ENCODE results near the gene RNF13.
"Not testable (repeated sequence)": the region's sequence is repeated elsewhere in the genome, so short reads cannot be mapped to it uniquely, and the experiment has no call there.

RNF13 gene

DNA sequence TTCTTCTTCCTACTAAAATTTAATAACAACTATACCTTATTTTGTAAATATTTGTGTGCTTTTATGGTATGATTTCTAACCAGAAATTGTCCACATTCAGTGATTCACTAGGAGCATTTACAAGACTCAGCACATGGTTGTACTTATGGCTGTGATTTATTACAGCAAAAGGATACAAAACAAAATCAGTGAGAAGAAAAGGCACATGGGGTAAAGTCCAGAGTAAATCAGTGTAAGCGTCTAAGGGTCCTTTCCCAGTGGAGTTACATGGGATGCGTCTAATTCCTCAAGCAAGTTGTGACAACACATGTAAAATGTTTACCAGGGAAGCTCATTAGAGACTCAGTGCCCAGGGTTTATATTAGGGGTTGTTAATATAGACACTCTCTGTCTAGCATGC is 31.1 kb downstream of the RNF13 start:
- FAIRE-seq = peak; percentile 63

DNA sequence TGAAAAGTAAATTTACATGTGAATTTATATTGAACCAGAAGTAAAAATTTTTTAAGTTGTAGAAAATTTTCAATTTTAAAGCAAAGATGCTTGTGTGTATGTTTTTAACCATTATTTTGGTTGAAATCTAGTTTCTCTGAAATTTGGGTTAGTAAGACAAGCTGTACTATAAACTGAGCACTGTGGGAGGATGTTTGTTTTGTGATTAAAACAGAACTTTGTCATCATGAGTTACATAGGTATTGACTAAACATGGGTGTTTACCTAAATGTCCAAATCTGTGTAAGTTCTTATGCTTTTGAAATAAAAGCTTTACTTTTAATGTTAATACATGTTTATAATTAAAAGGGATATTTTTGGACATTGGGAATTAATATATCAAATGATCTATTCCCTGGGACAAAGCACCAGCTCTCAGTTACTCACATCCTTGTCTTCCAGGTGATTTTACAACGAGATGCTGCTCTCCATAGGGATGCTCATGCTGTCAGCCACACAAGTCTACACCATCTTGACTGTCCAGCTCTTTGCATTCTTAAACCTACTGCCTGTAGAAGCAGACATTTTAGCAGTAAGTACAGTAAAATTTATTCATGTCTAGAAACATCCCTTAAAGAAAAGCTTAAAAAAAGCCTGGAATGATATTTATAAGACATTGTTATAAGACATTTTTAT is 32.7 kb downstream of the RNF13 start:
- FAIRE-seq = no peak

DNA sequence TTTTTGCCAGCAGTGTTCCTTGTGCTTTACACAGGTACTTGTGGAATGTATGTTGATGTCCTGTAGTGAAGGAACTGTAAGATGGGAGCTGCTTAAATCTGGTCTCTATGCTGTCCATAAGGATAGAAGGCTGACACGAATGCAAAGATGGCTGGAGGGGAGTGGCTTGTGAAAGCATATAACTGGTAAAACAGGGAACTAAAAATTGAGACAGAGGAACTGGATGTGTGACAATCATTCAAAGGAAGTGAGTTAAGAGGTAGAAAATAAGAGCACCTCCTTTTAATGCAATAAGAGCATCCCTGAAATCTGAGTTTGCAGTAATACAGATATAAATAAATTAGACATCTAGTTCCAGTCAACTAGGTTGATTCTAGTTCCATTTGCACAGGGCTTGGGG is 35.2 kb downstream of the RNF13 start:
- no peak for FAIRE-seq

DNA sequence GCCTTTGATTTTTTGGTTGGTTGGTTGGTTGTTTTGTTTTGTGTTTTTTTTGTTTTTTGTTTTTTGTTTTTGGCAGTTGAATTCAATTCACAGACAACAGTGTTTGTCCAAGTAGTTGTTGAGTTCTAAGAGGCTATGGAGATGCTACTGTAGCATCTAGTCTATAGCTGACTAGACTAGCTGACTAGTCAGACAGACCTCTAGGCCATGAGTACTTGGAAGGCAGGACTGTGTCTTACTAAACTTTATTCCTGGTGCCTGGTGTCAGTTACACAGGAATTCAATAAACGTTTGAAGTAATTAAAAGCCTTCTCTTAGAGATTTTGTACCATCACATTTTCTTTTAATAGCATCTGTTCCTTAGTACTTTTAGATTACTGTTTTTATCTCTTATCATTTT is 35.7 kb downstream of the RNF13 start:
- FAIRE-seq = no peak

DNA sequence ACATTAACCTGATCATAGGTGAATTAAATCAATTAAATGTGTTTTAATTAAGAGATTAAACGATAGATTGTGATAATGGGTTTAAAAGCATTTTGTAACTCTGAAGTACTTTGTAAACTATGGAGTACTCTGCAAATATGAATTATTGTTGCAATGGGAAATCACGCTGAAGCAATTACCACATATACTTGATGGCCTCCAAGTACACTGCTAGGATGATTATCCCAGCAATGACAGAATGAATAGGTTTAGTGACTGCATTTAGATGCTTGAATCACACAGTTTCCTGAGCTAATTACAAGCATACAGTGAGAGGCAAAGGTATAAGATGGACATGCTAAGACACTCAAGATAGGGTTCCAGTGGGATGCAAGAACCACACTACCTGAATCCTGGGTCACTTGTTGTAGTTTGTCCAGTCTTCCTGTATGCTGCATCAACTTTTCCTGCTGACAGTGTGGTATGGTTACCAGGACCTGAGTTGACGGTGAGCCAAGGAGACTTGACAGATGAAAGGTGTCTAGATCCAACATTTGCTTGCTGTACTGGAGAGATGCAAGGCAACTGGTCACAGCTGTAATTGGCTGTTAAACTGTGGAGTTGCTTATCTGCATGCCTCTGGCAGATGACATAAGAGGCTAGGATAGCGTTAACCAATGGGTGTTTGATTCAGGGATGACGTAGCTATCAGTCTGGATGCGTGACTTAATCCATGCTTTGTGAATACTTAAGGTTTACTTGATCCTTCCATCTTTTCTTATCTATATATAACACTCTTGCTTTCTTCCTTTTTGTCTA is 38.0 kb downstream of the RNF13 start:
- FAIRE-seq = no peak

DNA sequence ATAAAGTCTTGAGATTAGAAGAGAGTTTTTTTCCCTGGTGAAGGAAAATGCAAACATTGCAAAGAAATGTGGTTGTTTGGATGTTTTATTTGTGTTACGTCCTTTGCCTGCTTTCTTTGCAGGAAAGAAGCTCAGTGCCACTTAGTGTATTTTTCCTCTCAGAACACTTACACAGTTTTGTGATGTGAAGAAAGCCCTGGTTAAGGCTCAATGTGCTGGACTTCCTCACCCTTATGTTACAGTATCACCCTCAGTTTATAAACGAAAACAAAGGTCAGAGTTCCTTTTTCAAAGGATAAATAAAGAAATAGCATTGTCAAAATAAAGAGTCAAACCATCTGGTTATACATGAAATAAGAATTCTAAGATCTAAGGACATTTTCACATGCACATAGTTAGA is 45.9 kb downstream of the RNF13 start:
- peak; percentile 84 for FAIRE-seq

DNA sequence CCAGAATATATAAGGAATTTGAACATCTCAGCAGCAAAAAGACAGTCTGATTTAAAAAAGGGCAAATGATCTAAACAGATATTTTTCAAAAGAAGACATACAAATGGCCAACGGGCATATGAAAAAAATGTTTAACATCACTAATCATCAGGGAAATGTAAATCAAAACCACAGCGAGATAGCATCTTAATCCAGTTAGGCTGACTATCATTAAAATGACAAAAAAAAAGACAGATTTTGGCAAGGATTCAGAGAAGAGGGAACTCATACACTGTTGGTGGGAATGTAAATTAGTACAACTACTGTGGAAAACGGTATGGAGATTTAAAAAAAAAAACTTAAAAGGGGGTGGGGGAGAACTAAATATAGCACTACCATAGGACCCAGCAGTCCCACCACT is 47.9 kb downstream of the RNF13 start:
- FAIRE-seq = no peak

DNA sequence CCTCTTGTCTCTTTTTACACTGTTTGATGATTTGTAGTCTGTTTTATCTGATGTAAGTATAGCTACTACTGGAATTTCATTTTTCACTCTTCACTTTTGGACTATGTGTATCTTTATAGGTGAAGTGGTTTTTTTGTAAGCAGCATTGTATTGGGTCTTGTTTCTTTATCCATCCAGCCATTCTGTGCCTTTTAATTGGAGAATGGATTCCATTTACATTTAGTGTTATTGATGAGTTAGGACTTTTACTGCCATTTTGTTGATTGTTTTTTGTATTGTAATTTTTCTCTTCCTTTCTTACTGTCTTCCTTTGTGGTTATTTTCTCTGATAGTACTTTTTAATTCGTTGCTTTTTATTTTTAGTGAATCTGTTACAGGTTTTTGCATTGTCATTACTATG is 54.5 kb downstream of the RNF13 start:
- no peak for FAIRE-seq

DNA sequence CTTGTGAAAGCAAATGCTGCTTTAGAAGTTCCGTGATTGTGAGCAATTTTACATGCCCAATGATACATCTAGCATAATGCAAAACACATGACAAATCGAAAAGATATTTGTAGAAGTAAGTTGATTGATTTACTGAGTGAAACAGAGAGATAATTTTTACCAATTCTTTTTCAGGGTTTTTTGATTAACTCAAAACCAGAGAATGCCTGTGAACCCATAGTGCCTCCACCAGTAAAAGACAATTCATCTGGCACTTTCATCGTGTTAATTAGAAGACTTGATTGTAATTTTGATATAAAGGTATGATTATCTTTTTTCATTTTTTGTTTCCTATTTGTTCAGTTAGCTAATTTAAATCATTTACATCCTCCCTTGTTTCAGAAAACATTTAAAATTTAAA is 58.8 kb downstream of the RNF13 start:
- no peak for FAIRE-seq

DNA sequence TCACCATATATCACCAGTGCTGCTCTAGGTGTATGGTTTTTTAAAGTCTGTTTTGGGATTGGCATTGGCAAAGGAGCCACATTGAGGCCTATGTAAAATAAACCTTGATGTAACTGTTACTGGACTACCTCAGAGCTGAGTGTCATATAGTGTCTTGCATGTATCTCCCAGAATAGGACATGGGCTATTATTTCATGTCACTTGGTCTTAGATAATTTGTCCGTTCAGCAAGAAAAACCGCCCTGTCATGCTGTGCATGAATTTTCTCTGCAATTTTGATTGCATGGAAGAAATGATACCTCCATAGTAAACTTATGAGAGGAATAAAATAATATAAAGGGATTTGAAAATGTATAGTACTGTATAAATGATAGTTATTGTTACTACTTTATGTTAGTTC is 59.6 kb downstream of the RNF13 start:
- FAIRE-seq = no peak

DNA sequence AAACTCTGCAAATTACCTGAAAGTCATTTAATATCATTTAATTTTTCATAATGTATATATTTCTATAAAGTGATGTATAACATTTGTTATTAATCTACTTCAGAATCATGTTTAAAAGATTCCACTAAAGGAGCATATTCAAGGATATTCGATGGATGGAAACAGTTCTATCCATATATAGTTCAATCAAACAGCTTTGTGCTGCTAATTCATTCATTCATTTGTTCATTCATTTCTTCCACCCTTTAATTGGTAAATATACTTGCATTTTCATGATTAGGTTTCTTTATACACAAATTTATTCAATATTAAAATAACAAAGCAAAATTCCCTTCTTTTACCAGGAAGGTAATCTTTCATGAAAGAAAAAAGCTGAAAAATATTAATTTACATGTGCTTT is 64.7 kb downstream of the RNF13 start:
- FAIRE-seq = no peak

DNA sequence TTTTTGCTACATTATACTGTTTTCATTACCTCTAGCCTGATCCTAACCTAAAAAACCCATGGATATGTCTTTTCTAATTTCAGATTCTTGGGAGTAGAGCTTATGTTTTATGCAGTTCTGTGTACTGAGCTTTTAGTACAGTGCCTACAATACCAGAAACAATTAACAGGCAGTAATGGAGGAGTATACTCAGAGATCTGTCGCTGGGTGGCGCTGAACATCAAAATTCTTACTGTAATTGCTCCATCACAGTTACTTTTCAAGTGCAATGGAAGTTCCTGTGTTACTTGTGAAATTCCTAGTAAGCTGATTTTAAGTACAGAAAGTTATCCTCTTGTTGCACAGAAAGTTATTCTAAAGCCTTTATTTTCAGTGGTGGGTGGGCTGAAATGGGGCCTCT is 66.9 kb downstream of the RNF13 start:
- no peak for FAIRE-seq

DNA sequence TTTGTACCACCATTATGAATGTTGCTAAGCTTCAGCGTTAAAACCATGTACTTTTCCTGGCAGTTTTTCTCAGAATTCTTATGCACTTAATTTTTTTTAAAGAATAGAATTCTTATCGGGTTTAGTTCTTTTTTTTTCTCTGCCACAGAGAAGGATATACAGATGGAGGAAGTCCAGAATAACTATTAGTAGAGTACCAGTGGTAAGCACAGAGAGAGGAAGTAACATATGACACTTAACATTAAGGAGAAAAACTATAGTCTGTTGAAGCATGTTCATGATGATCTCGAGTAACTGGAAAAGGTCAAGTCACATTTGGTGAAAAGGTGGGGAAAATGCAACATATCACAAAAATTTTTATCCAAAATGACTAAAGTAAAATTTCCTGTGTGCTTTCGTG is 68.9 kb downstream of the RNF13 start:
- no peak for FAIRE-seq

DNA sequence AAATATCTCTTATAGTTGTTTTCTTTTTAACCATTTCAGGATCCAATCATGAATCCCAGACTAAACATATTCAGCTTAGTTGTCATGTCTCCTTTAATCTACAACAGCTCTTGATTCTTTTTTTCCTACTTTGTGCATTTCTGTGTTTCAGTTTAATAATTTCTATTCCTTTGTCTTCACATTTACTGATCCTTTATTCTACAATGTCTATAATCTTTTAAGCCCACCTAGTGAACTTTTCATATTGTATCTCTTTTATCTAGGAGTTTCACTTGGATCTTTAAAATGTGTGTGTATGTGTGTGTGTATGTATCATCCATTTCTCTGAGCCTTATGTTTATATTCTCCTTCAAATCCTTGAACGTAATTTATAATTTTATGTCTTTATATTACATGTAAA is 70.1 kb downstream of the RNF13 start:
- no peak for FAIRE-seq

DNA sequence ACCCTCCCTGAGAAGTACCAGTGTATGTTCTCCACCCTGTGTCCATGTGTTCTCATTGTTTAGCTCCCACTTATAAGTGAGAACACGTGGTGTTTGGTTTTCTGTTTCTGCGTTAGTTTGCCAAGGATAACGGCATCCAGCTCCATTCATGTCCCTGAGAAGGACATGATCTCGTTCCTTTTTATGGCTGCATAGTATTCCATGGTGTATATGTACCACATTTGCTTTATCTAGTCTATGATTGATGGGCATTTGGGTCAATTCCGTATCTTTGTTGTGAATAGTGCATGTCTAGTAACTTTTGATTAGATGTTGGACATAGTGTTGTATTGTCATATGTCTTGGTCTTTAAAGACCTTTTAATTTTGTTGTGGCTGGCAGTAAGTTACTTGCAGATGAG is 70.8 kb downstream of the RNF13 start:
- FAIRE-seq = not testable (repeated sequence)

DNA sequence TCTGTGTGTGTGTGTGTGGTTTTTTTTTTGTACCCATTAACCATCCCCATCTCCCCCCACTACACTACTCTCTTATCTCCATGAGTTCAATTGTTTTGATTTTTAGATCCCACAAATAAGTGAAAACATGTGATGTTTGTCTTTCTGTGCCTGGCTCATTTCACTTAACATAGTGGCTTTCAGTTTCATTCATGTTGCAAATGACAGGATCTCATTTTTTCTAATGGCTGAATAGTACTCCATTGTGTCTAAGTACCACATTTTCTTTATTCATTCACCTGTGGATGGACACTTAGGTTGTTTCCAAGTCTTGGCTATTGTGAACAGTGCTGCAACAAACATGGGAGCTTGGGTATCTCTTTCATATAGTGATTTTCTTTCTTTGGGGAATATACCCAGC is 71.8 kb downstream of the RNF13 start:
- not testable (repeated sequence) for FAIRE-seq

DNA sequence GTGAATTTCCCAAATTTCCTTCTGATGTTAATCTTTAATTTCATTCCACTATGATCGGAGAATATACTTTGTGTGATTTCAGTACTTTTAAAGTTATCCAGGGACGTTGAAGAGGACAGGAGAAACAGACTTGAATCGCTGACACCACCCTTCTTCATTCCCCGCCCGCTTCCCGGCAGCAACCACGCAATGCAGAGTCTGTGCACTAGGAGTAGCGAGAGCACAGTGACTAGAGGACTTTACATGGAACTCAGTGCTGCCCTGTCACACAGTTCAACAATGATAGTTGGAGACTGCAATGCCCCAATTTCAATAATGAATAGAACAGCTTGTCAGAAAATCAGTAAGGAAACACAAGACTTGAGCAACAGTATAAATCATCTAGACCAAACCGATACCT is 73.9 kb downstream of the RNF13 start:
- no peak for FAIRE-seq

DNA sequence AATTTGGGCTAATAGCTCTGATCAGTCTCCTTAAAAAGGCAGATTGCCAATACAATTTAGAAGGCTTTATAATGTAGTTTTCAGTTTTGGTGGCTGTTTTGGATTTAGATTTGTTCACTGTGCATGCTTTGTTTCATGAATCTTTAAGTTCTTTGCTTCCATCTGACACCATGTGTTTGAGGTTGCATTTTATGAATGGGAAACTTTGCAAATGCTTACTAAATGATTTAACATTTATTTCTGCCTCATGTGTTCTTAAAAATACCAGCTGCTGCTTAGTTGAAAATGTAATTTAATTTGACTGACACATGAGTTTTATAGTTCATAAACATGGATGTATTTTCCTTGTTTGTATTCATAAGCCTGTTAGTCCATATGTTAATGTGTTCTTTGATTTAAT is 78.6 kb downstream of the RNF13 start:
- FAIRE-seq = no peak

DNA sequence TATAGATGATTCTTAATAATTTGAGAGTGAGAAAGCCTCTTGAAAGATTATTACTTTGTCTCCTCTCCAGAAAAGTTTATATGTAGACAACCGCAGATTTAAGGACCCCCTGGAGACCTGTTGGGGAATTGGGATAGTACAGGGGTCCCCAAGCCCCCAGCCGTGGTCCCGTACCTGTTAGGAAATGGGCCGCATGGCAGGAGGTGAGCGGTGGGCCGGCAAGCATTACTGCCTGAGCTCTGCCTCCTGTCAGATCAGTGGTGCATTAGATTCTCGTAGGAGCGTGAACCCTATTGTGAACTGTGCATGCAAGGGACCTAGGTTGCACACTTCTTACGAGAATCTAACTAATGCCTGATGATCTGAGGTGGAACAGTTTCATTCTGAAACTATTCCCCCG is 79.4 kb downstream of the RNF13 start:
- no peak for FAIRE-seq

DNA sequence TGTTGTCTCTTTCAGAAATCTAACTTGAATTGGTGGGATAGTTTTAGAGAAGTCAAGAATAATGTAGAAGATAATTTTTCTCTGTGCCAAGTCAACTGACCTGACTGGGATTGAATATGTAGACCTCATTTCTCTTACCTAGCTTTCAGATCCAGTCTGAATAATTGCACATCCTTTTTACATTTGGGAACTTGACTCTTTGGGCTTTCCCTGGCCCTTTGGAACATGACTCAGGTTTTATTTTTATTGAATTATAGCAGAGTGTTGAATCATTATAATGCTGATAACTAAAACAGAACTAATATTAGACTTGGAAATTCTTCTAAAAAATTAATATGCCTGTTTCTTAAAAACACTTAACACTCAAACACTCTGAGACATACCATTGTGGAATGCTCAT is 81.2 kb downstream of the RNF13 start:
- no peak for FAIRE-seq

DNA sequence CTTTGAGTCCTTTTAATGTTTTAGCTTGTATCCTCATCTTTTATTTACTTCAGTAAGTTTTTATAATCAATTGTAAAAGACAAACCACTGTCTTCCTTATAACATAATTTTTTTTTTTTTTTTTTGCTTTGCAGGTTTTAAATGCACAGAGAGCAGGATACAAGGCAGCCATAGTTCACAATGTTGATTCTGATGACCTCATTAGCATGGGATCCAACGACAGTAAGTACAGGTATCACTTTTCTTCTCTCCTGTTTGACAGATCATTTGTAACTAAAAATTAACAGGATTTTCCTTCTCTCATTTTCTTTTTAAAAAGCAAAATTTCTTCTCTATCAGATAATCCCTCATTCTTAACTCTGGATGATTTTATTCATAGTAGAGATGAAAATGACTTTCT is 82.3 kb downstream of the RNF13 start:
- no peak for FAIRE-seq

DNA sequence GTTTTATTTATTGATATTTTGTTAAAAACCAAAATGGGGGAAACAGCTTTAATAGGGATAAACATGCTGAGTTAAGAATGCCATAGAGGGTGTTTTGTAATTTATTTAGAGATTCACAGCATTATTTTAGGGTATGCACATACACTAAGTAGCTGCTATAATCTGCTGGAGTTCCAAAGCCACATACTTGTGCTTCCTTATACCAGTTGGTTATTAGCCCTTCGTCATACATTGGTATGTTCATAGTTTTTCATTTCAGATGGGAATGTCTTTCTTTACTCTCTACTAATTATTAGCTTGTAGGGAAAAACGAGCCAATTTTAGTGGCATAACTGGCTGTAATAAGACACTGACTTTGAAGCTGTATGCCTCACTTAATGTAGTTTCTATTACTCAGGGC is 82.8 kb downstream of the RNF13 start:
- FAIRE-seq = no peak

DNA sequence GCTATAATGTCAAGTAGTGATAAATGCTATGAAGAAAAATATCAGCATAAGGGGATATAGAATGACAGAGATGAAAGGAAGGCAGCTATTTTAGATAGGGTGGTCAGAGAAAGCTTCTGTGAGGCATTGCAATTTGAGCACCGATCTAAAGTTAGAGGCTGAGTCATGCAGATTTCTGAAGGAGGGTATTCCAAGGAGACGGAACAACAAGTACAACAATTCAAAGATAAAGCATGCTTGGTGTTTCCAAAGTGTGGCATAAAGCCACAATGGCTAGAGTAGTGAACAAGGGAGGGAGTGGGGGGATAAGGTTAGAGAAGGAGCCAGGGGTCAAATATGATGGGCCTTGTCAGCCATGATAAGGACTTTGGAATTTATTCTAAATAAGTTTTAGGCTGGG is 85.8 kb downstream of the RNF13 start:
- FAIRE-seq = no peak

DNA sequence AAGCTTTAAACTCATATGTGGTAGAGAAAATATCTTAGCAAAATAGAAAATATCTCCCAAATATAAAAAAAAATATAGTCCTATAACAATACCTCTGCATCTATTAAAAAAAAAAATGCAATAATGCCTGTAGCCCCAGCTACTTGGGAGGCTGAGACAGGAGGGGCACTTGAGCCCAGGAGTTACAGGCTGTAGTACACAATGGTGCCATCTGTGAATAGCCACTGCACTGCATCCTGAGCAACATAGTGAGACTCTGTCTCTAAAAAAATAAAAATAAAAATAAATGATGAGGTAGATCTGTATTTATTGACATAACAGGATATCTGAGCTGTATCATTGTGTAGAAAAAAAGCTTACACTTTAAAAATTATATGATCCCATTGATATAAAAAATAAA is 87.3 kb downstream of the RNF13 start:
- FAIRE-seq = no peak

DNA sequence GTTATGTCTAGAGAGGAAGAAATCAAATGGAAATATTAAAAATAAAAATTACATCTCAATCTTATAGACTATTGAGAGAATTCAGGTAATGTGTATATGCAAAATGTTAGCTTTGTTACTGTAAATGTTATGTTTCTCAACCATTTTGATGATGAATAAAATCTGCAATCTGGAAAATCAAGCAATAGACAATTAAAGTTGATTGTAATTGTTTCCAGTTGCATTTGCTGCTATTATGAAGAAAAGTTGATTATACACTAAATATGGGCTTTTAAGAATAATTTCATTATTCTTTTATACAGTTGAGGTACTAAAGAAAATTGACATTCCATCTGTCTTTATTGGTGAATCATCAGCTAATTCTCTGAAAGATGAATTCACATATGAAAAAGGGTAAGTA is 88.8 kb downstream of the RNF13 start:
- FAIRE-seq = no peak

Data from endometrium (tissue), 2 donors.